Colon (tissue), 2 donors: Measurements from ENCODE around the gene ART5.

Experiments
- FAIRE-seq: peaks from 2 replicates; lab custom pipeline; 2012; peaks lifted over from hg19 to GRCh38; lab: Jason Lieb, UNC
- donor health status: control.
- donor health status: control.

Gene ART5, protein sequence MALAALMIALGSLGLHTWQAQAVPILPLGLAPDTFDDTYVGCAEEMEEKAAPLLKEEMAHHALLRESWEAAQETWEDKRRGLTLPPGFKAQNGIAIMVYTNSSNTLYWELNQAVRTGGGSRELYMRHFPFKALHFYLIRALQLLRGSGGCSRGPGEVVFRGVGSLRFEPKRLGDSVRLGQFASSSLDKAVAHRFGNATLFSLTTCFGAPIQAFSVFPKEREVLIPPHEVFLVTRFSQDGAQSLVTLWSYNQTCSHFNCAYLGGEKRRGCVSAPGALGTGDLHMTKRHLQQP

DNA sequence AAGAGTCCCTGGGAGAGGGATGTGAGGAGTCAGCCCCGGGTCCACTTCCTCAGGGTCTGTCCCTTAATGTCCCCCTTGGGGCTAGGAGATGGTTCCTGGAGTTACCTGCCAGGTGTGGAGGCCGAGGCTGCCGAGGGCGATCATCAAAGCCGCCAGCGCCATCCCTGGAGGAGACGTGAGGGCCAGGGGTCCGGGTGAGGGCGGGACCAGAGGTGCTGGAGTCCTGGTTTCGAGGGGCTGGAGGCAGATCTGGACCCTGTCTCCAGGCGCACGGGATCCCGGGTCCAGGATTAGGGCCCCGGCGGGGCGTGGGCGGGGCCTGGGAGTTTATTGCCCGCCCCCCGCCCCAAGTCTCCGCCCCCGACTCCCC lies at the start of gene ART5:
TSS of gene ART5 (minus strand) at position 292 of the 370 bp plus-strand sequence. CDS start at position 162, 130 bp downstream.
- FAIRE-seq, result no peak

DNA sequence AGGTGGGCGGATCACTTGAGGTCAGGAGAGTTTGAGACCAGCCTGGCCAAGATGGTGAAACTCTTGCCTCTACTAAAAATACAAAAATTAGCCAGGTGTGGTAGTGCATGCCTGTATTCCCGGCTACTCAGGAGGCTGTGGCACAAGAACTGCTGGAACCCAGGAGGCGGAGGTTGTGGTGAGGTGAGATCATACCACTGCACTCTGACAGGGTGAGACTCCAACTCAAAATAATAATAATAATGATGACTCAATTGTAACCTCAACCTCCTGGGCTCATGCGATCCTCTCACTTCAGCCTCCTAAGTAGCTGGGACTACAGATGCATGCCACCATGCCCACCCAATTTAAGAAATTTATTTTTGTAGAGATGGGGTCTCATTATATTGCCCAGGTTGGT lies 45.0 kb upstream of the ART5 start:
- no peak for FAIRE-seq

DNA sequence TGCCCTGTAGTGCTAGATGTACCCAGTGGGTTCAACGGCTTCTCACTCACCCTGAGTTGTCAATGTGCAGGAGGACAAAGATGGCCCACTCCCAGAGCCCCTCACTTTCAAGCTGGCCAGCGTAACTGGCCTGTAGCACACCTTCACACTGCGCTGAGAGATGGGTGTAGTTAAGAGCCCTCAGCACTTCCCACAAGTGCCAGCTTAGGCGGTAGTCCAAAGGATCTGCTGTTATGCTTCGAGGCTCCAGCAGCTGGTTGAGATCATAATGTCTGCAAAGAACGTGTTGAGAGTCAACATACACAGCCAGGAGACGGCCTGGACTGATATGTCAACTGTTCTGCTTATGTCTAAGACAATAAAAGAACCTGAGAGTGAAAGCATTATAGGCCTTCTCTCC lies 44.1 kb upstream of the ART5 start:
- no peak for FAIRE-seq

DNA sequence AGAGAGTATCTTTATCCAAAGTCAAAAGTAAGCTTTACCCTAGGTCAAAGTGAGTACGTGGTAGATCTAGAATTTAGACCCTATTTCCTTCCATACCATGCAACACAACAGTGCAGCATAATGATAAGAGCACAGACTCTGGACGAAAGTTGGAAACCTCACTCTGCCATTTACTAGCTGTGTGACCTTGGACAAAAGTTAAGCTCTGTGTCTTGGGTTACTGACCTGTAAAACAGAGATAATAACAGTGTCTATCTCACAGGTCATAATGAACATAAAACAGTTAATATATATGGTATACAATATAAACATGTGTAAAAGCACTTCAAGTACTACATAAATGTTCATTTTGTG lies 43.0 kb upstream of the ART5 start:
- FAIRE-seq, result no peak

DNA sequence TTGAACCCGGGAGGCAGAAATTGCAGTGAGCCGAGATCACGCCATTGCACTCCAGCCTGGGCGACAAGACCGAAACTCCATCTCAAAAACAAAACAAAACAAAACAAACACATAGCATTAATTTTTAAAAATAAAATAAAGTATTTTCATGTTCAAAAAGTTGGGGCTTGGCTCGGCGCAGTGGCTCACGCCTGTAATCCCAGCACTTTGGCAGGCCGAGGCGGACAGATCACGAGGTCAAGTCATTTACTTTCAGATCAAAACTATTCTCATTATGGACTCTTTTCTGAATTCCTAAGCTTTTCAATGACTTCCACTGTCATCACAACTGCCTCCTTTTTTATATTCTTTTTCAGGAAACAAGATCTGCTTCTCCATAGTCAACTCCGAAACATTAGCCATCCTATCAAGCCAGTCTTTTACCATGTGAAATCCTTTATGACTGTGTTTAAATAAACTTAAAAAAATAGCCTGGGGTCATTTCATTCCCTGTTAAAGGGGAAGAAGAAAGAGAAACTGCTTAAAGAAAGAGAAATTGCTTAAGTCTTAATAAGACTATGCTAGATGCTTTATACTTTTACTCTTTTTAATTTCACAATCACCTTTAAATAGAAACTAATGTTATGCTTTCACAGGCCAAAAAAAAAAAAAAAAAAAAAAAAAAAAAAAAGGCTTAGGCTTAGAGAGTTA lies 42.5 kb upstream of the ART5 start:
- FAIRE-seq, result no peak

DNA sequence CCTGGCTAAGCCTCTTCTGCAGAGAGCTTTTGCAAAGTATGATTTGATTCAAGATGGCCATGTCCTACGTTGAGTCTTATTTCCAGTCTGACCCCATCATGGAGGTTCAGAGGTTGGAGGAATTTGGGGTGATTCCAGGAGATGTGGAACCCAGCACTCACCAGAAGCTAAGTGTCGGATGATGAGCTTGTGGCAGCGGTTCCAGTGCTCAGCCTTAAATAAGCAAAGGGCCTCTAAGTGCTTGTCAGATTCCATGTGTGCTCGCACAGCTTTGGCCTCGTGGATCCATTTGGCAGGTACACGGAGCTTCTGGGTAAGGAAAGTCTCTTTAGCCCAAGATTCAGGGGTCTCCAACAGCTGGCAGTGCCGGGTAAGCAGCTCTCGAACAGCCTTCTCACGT lies 41.2 kb upstream of the ART5 start:
- FAIRE-seq, result no peak

DNA sequence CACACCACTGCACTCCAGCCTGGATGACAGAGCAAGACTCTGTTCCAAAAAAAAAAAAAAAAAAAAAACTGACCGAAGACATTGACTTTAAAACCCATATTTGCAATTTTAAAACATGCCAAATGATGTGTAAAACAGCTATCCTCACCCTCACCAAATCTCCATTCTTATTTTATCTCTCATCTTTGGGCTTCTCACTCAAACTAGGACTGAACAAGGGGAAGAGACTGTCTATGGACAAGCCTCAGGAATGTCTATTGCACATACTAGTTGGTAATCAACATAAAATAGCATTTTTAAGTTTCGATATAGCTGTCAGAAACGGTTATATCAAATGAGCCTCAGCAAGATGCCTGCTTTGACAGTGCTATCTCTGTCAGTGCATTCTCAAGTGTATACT lies 37.3 kb upstream of the ART5 start:
- no peak for FAIRE-seq

DNA sequence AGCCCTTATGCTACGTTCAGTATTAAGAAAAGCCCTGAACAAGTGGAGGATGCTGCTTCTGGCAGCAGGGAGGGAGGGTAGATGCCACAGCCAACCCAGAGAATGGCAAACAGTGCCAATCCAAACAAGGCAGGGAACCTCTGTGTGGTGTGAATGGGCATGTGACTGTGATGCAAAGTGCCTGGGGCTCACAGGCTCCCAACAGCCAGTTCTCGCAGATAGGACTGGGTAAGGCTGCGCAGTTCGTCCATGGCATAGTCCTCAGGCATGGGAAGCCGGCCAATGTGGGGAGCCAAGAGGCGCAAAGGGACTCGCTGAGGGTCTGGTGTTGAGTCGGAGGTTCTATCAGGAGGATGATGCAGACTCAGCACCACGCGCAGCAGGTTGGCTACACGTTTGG lies 34.2 kb upstream of the ART5 start:
- FAIRE-seq, result no peak

DNA sequence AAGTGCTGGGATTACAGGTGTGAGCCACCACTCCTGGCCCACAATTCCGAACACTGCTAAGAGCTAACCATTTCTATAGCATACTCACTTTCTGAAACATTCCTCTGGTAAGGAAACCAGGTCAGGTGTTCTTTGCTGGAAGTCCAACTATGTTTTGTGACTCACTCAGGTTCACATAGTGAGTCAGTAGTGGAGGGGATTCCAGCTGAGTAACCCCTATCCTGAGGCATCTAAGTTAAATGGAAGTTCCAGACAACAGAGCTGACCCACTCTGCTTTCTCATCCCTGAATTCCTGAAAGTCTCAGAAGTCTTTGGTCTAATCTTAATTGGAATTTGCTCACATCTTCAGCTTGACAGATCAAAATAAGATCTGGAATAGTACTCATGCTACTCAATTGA lies 32.4 kb upstream of the ART5 start:
- FAIRE-seq, result no peak

DNA sequence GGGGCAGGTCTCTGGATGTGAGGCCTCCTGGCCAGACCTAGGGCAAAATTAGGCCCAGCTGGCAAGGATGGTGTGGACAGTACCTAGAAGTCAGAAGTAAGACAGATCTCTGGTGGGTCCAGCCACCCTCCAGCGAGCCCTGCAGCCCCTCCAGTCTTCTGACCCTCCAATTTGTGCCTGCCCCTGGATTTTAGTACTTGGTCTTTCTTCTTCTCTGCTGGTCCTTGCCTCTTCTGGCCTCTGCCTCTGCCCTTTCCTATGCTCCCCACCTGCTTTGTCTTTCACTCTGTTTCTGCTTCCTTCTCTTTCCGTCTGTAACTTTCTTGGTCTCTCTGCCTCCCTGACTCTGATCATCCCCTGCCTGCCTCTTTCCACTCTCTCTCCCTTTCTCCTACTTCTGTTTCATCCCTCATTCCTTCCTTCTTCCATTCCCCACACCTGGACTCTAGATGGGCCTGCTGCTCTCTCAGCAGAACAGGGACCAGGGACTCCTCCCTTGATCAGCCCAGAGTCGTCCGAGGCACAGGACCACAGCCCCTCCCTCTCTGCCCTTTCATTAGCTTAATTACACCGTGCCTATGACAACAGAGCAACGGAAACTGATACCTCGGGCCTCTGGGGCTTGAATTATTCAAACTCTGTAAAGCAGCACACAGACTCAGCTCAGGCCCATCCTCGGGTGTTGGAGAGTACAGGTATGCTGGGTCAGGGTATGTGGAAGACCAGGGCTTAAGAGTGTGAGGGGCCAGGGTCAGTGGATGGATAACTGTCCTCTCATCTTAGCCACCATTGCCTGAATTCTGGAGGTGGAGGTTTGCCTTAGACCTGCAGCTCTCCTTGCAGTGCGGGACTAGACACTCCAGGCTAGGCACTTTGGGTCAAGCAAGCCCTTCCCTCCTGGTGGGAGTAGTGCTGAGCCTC lies 29.8 kb upstream of the ART5 start, which contains the start of gene CHRNA10:
TSS of gene CHRNA10 (minus strand) at position 51 of the 921 bp plus-strand sequence. CDS start 72 bp downstream, outside the sequence.
- FAIRE-seq, result no peak

DNA sequence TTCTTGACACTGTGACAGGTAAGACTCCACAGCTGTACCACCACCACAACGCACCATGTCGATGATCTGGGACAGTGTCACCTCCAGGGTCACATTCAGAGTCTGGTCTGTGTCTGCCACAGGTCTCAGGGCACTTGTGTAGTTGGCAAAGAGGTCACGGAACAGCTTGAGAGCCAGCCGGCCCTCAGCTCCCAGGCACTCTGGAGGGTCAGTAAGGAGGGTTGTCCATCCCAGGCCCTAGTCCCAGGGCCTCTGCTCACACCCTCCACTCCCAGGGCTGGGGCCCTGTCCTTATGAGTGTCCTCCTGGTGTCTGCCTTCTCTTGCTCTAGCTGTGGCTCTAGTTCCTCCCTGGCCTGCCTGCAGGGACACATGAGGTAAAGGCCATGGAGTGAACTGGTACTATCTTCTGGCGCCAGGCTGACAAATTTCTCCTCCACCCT lies 28.0 kb upstream of the ART5 start:
- no peak for FAIRE-seq

DNA sequence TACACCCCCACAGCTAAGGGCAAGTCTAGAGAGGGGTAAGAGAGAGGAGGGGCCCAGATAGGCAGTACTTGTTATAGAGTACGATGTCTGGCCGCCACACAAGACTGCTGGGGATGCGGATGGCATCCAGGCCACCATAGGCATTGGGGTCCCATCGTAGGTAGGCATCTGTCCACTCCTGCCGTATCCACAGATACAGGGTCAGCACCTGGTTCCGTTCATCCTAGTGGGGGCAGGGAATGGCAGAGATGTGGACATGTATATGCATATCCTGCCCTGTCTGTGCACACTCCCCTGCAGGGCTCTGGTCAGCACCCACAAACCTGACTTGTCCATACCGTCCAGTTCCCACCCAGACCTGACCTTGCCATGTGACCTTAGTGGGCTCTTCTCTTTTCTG lies 27.3 kb upstream of the ART5 start:
- no peak for FAIRE-seq

DNA sequence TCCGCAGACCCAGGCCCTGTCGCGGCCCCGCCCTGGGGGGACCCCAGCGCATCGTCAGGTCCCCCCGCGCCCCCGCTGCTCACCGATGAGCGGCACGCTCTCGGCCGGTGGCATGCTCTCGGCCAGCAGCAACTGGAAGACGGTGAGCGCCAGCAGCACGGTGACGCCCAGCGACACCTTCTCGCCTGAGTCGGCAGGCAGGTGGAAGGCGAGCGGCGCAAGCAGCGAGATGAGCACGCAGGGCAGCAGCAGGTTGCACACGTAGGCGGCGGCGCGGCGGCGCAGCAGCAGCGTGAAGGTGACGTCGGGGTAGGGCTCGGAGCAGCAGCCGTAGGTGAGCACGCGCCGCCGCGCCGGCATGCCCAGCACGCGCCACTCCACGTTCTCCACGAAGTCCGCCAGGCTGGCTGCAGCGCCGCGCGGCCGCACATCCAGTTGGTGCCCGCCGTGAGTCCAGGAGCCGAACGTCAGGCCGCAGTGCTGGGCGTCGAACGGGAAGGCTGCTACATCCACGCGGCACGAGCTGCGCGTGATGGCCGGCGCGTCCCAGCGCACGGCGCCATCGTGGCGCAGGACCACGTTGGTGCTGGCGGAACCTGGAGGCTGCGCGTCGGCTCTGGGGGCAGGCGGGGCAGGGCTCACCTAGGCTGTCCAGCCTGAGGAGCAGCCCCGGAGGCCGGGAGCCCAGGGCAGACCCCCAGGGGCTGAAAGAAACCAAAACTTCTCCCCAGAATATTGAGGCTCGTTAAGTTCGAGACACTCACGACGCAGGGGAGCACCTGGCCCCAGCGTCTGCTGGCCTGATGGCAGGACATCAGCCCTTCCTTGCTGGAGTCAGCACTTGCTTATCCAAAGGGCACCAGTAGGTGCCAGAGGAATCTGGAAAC lies 25.6 kb upstream of the ART5 start:
- no peak for FAIRE-seq

DNA sequence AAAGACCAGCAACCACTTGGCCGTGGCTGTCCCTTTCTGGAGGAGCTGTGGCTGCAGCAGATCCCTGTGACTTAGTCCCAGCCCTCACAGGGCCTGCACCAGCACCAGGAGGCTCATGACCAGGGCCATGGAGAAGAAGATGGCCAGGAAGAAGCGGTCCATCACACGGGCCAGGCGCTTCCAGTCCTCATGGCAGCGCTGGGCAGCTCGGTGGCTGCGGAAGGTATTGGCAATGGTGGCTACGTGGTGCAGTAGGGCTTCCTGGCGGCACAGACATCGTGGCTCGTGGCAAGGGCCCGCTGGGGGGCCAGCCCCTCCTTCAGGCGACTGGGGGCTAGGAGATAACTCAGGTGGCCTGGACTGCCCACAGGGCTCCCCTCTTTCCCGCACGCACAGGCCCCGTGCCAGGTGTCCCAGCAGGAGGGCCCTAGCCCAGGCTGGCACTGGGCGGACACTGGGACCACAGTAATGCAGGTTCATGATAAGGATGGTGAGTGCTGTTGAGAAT lies 24.3 kb upstream of the ART5 start:
- FAIRE-seq, result no peak

DNA sequence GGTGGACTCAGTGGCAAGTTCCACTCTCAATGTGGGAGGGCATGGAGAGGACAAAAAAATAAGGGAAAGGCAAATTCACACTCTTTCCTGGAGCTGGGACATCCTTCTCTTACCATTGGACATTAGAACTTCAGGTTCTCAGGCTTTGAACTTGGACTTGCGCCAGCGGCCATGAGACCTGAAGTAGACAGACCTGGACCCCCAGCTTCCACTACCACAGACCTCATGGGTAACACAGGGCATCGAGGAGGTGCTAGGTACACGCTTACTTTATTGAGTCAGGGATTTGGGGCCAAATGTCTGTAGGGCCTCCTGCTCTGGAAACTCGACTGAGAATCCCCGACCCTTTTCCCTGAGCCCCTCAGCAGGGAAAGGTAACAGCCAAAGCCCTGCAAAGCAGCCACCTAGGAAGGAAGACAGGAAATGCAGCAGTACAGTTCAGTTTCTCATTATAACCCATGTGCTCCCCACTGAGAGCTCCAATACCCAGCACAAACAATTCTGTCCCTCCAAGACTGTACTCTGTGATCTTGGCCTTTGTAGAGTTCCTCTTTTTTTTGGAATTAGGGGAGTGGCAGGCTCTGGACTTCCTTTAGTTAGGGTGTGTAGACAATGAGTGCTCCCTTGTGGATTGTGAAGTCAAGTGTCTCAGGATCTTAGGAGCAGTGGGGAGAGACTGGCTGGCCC lies 23.7 kb upstream of the ART5 start:
- no peak for FAIRE-seq

DNA sequence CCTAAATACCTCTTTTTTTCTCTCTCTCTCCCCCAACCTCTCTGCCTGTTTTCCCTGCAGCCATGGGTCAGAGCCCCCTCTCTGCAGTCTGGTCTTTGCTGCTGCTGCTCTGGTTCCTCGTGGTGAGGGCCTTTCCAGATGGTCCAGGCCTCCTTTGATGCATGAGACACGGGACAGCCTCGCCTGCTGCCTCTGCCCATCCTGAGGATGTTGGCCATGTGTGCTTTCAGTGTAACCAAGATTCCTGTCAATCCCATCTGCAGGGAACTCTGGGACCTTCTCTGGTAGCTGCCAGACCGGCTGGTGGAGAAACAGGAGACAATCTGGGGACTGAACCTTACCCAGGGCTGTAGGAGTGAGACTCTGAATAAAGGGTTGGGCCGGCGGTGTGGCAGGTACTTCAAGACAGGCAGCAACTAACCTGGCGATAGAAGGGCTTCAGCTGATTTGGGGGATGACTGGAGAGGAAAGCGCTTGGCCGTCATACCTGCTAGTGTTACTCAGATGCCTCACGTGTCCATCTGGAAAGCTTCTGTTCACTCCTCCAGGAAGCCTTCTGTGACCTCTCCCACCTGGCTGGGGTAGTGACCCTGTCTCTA lies 22.3 kb upstream of the ART5 start:
- FAIRE-seq, result no peak

DNA sequence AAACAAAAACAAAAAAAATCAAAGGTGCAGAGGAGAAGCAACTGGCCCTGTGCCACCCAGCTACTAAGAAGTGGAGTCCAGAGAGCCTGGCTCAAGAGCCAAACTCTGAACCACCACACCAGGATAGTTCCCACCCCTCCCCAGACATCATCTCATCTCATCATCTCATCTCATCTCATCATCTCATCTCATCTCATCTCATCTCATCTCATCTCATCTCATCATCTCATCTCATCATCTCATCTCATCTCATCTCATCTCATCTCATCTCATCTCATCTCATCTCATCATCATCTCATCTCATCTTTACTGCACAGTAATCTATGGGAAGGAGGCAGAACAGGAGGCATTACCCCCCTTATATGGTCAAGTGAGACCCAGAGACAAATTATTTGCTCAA lies 21.1 kb upstream of the ART5 start:
- no peak for FAIRE-seq

DNA sequence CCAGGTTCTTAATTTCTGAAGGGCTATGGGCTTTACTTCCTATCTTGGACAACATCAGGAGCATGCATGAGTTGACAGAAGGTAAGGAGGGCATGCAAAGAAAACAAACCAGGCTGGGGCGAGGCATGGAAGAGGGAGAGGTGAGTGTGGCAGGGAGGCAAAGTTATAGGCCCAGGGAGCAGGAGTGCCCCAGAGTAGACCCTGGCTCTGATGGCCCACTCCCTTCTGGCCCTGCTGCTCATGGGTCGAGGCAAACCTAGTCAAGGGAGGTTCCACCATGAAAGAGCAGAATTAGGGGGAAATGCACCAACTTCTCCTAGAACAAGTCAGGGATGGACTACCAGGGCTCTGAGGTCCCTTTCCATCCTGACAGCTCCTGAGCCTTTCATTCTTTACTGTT lies 19.2 kb upstream of the ART5 start:
- no peak for FAIRE-seq

DNA sequence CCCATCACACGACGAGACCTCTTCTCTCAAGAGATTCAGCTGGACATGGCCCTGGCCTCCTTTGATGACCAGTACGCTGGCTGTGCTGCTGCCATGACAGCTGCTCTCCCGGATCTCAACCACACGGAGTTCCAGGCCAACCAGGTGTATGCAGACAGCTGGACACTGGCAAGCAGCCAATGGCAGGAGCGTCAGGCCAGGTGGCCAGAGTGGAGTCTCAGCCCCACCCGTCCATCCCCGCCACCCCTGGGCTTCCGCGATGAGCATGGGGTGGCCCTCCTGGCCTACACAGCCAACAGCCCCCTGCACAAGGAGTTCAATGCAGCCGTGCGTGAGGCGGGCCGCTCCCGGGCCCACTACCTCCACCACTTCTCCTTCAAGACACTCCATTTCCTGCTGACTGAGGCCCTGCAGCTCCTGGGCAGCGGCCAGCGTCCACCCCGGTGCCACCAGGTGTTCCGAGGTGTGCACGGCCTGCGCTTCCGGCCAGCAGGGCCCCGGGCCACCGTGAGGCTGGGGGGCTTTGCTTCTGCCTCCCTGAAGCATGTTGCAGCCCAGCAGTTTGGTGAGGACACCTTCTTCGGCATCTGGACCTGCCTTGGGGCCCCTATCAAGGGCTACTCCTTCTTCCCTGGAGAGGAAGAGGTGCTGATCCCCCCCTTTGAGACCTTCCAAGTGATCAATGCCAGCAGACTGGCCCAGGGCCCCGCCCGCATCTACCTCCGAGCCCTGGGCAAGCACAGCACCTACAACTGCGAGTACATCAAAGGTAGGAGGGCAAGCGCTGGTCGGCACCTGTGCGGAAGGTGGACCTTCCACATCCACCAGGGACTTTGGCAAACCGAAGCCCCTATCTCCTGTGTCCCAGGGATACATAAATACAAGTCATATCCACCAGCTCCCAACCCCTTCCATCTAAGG lies 18.1 kb upstream of the ART5 start:
- no peak for FAIRE-seq

DNA sequence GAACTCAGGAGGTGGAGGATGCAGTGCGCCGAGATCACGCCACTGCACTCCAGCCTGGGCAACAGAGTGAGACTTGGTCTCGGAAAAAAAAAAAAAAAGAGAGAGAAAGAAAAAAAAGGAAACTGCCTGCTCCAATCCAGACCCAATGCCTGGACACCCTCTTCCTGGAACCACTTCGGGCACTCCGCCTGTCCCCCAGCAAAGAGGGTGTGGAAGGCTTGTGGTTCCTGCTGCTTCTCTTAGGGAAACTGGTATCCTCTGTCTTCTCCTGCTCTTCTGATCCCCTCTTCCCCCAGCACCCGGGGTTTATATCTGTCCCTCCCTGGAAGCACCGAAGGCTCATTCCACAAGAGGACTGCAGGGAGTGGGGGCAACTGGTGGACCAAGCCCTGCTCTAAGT lies 16.5 kb upstream of the ART5 start:
- no peak for FAIRE-seq
